ENCODE measurements around the gene ZFAND4.

DNA sequence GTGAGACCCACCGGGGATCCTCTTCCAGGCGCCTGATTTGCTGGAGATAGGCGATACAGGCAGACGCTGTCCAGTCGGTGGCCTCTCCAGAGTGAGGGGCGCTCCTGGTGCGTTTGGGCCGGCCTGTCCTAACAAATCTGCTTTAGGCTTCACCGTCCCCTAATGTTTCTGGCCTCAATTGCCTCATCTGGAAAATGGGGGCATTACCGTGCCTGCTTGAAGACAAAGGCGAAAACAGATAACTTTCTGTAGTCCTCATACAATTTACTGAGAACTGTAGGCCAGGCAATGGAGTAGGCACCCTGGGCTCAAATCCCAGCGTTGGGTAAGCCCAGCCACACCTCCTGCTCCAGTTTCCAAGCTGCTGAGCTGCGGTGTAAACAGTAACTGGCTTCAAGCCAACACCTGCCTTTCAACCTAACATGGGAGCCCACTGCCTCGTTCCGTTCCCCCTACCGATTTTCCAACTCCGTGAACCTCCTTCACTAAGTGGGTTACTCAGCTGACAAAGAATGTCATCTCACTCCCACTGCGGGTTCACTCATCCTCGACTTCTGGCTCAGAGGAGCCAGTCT, 589 bp upstream of the ZFAND4 start:
- TF ChIP-seq, protein P1, sequence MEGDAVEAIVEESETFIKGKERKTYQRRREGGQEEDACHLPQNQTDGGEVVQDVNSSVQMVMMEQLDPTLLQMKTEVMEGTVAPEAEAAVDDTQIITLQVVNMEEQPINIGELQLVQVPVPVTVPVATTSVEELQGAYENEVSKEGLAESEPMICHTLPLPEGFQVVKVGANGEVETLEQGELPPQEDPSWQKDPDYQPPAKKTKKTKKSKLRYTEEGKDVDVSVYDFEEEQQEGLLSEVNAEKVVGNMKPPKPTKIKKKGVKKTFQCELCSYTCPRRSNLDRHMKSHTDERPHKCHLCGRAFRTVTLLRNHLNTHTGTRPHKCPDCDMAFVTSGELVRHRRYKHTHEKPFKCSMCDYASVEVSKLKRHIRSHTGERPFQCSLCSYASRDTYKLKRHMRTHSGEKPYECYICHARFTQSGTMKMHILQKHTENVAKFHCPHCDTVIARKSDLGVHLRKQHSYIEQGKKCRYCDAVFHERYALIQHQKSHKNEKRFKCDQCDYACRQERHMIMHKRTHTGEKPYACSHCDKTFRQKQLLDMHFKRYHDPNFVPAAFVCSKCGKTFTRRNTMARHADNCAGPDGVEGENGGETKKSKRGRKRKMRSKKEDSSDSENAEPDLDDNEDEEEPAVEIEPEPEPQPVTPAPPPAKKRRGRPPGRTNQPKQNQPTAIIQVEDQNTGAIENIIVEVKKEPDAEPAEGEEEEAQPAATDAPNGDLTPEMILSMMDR (conservative IDR thresholded peaks at IDR 0.05; ENCODE audit: low read depth in 2 of 2): no peak
- TF ChIP-seq CREB1 (CRISPR knock-in tag; IDR thresholded peaks at IDR 0.05; ENCODE audit: low read depth) (no peak), EZH2phosphoT487 (IDR thresholded peaks at IDR 0.05; ENCODE audit: unreplicated experiment) (no peak), EZH2 (IDR thresholded peaks at IDR 0.05; ENCODE audit: low read depth, unreplicated experiment) (no peak), POLR2AphosphoS5 (IDR thresholded peaks at IDR 0.05; ENCODE audit: low read depth) (no peak), ZNF331 (CRISPR knock-in tag; IDR thresholded peaks at IDR 0.05; ENCODE audit: low read depth) (no peak)
- TF ChIP-seq, protein P2, sequence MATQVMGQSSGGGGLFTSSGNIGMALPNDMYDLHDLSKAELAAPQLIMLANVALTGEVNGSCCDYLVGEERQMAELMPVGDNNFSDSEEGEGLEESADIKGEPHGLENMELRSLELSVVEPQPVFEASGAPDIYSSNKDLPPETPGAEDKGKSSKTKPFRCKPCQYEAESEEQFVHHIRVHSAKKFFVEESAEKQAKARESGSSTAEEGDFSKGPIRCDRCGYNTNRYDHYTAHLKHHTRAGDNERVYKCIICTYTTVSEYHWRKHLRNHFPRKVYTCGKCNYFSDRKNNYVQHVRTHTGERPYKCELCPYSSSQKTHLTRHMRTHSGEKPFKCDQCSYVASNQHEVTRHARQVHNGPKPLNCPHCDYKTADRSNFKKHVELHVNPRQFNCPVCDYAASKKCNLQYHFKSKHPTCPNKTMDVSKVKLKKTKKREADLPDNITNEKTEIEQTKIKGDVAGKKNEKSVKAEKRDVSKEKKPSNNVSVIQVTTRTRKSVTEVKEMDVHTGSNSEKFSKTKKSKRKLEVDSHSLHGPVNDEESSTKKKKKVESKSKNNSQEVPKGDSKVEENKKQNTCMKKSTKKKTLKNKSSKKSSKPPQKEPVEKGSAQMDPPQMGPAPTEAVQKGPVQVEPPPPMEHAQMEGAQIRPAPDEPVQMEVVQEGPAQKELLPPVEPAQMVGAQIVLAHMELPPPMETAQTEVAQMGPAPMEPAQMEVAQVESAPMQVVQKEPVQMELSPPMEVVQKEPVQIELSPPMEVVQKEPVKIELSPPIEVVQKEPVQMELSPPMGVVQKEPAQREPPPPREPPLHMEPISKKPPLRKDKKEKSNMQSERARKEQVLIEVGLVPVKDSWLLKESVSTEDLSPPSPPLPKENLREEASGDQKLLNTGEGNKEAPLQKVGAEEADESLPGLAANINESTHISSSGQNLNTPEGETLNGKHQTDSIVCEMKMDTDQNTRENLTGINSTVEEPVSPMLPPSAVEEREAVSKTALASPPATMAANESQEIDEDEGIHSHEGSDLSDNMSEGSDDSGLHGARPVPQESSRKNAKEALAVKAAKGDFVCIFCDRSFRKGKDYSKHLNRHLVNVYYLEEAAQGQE (IDR thresholded peaks at IDR 0.05; ENCODE audit: unreplicated experiment): no peak
- TF ChIP-seq, protein P3, sequence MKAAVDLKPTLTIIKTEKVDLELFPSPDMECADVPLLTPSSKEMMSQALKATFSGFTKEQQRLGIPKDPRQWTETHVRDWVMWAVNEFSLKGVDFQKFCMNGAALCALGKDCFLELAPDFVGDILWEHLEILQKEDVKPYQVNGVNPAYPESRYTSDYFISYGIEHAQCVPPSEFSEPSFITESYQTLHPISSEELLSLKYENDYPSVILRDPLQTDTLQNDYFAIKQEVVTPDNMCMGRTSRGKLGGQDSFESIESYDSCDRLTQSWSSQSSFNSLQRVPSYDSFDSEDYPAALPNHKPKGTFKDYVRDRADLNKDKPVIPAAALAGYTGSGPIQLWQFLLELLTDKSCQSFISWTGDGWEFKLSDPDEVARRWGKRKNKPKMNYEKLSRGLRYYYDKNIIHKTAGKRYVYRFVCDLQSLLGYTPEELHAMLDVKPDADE (IDR thresholded peaks at IDR 0.05): no peak
